ENCODE results near the gene TIMM10B.

TIMM10B gene, protein sequence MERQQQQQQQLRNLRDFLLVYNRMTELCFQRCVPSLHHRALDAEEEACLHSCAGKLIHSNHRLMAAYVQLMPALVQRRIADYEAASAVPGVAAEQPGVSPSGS

DNA sequence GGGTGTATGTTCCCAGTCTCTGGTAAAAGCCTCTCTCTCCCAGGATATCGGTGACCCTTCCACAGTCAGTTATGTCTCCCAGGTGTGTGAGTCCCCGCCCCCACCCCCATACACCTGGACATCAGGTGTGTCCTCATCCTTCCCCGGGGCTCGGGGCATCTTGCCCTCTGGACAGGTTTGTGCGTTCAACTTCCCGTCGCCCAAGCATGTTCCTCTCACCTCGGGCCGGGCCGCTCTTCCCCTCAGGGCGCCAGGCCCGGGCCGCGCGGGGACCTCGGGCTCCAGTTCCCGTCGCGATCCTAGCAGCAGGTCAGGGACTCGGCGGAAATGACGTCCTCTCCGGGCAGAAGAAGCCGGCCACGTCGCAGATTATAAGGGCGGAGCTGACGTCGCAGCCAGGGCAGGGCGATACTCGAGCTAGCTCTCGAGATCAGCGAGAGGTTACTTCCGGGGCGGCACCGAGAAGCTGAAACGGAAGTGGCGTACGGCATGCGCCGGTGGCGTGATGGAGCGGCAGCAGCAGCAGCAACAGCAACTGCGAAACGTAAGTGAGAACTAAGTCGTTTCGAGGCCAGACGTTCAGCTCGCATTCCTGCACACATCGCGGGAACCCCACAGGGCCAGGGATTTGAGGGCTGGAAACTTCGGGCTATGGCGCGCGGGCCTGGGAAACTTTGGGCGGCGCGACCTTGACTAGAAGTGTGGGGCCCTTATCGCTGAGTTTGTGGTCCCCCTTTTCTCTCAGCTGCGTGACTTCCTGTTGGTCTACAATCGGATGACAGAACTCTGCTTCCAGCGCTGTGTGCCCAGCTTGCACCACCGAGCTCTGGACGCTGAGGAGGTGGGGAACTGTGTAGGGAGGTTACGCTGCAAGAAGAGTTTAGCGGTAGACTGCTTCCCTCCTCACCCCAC is at the start of gene TIMM10B, which contains the start of gene ARFIP2:
Gene TIMM10B, plus strand, starts transcription at position 490 of the 912 bp plus-strand sequence. Its CDS starts 16 bp downstream, at position 506.
Gene ARFIP2, minus strand, starts transcription at position 320 of the 912 bp plus-strand sequence. CDS start 910 bp downstream, outside the sequence.
- peak; percentile 97 for DNase-seq (ENCODE audit: low spot score)

DNA sequence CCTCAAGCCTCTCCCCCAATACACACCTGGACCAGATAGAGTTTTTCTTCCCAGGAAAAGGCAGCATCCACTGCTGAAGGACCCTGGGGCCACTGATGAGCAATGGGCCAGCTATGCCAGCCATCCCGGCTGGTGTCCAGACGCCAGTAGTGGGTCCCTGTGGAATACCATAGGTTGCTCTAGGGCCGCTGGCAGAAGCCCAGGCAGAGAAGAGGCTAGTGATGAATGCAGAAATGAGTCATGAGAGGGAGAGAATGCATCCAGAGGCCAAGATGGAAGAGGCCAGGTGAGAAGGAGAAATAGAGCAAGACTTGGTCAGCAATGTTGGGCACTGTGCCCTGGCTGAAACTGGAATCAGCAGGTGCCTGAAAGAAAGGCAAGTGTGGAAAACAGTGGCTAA is 49.4 kb upstream of the TIMM10B start:
- peak; percentile 42 for DNase-seq (ENCODE audit: low spot score)

DNA sequence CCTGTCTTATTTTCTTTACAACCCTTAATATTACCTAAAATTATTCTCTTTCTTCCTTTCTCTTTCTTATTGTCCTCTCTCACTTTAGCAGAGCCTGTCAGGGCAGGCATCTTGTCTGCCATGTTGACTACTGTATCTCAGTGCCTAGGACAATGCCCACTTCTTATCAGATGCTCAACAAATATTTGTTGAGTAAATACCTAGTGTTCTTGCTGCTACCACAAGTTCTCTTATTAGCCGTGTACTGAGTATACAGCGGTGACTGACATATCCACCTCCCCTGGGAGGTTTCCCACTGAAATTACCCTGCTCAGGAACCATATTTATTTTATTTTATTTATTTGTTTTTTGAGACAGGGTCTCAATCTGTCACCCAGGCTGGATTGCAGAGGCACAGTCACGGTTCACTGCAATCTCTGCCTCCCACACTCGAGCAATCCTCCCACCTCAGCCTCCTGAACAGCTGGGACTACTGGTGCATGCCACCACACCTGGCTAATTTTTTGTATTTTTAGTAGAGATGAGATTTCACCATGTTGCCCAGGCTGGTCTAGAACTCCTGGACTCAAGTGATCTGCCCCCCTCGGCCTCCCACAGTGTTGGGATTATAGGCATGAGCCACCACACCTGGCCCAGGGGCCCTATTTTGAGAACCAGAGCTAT is 47.2 kb upstream of the TIMM10B start:
- no peak for DNase-seq (ENCODE audit: low spot score)

DNA sequence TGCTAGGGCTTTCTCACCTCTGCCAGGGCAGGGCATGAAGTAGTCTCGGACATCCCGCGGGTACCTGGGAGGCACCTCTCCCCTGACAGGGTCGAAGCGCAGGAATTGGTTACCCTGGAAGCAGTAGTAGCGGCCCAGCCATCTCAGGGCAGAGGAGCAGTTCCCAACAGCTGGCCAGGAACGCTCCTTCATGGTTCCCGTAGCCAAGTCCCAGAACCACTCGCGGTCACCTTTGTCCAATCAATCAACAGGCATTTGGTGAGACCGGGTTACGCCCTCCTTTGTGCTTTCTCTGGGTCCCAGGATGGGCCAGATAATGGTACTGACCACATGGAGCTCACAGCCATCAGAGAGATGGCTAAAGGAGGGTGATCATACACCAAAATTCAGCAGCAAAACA is 43.9 kb upstream of the TIMM10B start:
- no peak for DNase-seq (ENCODE audit: low spot score)

DNA sequence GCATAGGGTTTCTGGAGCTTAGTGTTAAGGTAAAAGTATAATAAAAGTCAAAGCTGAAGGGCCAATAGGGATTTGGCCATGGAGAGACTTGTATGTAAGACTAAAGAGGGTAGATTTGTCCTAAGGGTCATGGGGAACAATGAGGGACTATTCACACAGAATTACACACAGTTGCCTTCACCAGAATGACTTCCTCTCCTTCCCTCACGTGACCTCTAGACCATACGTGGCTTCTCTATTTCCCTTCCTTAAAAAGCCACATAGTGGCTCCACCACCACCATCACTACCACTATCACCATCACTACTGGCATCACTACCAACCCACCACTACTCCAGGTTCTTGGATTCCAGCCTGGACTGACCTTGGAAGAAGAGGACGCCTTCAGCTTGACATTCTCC is 43.3 kb upstream of the TIMM10B start:
- DNase-seq (ENCODE audit: low spot score) = no peak

DNA sequence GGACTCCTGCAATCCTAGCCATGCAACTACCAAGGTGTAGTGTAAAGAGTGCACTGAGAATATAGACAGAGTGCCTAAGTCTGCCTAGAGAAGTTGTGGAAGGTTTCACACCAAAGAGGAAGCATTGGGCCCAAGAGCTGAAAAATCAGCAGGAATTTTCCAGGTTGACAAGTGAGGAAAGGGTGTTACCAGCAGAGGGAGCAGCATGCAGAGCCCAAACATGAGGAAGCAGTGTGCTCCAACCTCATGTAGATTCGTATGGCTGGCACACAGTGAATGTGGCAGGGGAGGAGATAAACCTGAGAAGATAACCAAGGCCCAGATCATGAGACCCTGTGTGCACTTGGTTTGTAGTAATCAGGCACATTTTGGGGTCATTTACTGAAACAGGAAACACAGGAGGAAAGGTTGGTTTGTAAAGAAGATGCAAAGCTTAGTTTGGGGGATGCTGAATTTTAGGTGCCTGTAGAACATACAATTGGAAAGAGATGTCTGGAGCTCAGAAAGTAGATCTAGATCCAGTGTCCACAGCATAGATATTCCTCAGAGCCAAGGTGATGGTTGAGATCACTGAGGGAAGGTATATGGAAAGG is 42.2 kb upstream of the TIMM10B start:
- peak; percentile 70 for DNase-seq (ENCODE audit: low spot score)

DNA sequence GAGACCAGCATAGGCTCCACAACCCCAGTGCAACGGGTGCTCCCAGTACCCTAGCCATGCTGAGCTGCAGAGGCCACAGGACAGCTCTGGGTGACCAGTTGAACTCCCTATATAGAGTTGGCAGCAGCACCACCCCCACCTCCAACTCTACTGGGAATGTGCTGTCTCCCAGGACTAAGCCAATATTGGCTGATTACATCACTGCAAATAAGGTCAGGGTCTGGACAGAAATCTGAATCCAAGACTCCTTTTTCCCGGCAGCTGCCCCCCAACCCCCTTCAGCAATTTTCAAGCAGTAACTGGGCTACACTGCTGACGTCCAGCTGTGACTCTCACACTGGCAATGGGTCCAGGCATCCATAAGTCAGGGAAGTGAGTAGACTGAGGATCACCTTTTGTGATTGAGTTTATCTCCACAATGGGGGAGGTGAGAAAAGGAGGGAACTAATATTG is 40.4 kb upstream of the TIMM10B start, which contains the start of gene HPX:
Gene HPX, minus strand, starts transcription at position 82 of the 453 bp plus-strand sequence. Its CDS starts 24 bp downstream, at position 58.
- DNase-seq (ENCODE audit: low spot score) = no peak

DNA sequence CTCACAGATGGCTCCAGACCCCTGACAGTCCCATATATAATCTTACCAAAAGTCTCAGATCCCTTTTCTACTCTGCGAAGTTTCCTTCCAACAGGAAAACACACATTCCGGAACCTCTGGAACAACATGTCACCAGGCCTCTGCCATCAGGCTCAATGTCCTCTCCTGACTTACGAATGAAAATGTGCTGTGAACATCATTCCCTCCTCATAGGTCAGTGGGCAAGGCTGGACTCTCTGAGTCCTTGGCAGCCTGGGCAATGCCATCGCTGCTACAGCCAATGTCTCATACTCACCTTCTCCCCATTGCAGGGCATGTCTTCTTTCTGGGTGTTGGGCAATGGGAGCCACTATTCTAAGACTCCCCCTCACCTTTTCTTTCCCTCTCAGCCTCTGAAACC is 38.9 kb upstream of the TIMM10B start:
- no peak for DNase-seq (ENCODE audit: low spot score)

DNA sequence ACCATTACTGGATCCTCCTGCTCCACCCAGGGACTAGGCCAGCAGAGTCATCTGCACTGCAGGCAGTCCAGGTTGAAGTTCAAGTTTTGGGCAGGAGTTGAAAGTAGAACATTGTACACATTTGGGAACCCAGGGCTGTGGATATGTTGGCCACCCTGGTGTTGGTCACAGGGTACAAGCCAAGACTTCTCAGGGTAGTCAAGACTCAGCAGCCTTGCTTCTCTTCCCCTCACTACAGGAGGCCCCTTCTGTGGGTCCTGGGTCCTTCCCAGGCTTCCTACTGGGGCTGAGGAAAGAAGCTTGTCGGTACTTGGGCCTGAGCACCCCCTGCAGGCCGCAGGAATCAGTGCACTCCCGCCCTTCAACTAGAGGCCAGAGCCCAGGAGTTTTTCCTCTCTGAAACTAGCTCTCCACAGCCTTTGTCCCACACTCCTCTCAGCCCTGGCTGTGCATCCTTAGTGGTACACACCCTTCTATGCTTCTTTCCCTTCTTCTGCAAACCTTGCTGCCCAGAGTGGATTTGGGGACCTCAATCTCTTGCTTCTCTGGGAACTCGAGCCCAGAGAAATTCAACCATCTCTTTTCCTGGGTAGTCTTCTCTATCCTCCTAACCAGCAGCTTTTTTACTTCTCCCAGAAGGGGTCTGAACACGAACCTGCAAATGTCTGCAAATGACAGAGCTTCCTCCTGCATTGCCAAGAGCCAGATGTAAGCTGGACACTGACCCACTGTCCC is 37.9 kb upstream of the TIMM10B start:
- peak; percentile 79 for DNase-seq (ENCODE audit: low spot score)

DNA sequence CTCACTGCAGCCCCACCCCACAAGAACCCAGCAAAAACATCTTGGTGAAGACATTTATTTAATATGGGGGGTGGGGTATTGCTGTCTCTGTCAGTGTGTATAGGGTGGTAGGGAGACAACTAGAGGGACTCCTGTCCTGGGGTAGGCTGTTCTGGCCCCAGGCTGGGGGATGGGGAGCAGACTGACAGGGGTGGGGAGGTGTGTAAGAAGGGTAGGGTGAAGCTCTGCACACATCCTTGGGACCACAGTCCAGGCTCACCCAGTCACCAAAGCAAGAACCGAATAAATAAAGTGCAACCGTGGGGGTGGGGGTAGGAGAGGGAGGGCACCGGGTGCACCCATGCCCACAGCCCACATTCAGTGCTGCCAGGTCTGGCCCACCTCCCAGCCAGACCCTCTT is 32.7 kb upstream of the TIMM10B start:
- no peak for DNase-seq (ENCODE audit: low spot score)

DNA sequence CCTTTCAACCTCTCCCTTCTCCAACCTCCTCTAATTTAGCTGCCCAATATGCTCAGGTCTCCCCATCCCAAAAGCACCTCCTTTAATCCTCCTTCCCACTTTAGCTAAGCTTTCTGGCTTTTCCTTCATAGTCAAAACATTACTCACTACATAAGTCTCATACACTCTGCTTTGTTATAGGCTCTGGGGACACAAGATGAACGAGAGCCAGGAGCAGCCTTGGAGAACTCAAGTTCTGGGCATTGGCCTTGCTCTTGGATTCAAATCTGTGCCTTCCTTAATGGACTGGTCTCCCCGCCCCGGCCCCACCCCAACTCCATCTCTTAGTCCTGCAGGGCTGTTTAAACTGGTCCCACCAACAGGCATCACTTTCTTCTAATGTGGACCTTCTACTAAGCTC is 29.1 kb upstream of the TIMM10B start:
- no peak for DNase-seq (ENCODE audit: low spot score)

DNA sequence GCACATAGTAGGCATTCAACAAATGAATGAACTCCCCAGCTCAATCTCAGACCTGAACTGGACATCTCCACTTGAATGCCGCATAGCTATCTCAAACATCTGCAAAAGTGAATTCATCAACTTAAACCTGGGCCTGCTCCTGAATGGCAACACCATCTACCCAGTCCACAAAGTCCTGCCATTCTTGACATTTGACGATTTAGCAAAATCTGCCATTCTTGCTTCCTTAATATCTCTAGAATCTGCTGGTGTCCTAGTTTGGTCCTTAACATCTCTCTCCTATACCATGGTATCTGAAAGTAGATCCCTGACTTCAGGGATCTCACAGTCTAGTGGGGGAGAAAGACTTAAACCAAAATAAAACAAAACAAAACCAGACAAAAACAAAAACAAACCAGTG is 28.1 kb upstream of the TIMM10B start:
- DNase-seq (ENCODE audit: low spot score) = no peak

DNA sequence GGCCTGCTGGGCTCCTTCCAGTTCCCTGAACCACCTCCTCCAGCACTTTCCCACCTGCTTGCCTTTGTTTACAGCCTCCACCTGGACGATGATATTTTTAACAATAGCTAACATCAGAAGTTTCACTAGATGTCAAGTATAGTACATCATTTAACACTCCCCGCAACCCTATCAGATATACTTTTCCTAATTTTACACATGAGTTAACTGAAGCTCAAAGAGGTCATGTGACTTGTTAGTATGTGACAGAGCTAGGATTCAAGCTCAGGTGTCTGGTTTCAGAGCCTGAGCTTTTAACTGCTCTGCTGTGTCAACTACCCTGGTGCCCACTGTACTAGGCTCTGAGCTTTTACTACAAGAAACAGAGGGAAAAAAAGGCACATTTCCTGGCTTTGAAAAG is 26.2 kb upstream of the TIMM10B start:
- DNase-seq (ENCODE audit: low spot score) = no peak

DNA sequence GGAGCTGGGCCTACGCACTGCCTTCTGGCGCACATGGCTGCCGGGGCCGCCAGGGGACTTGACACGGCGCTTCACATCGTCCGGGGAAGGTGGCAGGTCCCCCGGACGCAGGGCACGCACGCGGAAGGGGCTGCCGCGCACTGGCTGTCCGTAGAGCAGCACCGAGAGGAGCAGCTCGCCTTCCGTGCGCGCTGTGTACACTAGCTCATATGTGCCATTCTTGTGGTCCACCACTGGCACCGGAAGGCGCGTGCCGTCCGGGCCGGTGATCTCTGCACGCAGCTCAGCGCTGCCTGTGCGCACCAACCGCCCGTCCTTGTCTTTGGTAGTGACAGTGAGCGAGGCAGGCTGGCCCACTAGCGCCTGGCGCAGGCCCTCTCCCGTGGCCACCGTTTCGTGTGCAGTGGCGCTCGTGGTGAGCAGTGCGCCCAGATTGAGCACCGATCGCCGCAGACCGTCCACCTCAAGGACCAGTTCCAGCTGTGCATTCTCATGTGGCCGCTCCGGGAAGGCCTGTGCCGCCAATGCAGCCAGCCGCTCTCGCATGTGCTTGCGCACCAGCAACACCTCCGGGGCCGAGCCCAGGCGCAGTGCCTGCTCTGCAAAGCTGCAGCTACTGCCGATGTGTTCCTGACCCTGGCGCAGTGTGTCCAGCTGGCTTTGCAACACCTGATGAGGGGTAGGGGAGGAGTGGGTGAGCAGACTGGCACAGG is 24.8 kb upstream of the TIMM10B start:
- no peak for DNase-seq (ENCODE audit: low spot score)

DNA sequence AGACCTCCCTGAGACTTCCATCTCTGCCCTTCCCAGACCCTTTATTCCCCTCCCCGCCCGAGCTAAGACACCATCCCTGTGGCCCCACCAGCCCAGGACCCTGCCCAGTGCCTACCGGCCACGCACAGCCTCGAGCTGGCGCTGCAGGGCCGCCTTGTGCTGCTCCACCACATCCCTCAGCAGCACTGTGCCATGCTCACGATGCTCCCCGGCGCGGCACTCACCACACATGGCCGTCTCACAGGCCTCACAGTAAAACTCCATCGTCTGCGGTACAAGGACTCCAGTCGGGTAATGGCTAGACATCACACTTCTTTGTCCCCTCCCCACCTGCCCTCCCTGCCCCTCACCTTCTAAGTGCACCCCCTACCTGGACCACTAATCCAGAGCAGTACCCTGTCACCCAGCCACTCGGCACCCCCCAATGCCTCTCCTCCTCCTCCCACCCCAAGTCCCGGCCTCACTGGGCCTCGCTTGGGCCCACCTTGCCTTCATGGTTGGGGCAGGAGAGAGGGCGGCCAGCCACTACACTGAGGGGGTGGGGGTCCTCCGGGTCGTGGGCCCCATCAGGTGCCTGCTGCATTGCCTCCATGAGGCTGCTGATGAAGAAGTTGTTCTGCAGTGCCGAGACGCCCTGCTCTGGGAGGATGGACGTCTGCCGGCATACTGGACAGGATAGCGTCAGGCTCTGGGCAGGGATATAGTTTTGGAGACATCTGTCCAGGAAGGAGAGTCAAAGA is 23.6 kb upstream of the TIMM10B start:
- DNase-seq (ENCODE audit: low spot score) = no peak

DNA sequence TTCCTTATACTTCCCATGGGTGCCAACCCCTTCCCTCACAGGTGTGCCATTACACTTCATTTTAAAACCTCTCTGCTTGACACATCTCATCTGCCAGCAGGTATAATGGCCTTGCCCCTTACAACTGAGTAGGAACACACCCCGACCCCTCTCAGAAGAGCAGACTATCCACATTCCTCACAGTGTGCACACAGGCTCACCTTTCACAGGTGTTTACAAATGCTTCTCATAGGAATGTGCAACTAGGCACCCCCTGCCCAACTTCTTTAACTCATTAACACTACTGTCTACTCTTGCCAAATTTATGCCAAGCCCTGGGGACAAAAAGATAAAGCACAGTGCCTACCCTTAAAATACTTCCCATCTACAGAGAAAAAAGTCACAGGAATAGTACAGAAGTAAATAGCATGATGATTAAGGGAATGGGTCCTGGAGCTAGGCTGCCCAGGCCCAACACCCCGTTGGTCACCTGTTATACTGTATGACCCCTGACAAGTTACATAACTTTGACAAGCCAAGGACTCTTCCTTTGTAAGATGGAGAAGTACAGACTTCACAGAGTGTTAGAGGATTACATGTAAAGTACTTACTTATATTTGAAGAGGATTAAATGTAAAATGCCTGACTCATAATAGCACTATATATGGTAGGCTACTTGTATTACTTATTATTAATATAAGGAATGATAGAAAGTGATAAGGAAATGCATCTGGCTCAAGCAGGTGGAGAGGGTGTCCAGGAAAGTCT is 22.8 kb upstream of the TIMM10B start:
- no peak for DNase-seq (ENCODE audit: low spot score)

DNA sequence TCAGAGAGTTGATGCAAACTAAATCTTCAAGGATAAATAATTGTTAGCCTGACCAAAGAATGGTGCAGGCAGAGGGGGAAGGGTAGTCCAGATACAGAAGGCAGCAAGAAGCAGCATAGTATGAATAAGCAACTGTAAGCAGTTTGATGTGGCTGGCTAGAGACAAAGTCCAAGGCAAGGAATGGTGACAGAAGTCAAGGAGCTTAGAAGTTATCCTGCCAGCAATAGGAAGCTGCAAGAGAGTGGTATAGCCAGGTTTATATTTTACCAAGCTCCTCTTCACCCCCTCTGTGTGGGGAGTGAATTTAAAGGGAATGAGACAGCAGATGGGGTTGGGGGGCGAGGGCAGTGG is 22.2 kb upstream of the TIMM10B start:
- no peak for DNase-seq (ENCODE audit: low spot score)

DNA sequence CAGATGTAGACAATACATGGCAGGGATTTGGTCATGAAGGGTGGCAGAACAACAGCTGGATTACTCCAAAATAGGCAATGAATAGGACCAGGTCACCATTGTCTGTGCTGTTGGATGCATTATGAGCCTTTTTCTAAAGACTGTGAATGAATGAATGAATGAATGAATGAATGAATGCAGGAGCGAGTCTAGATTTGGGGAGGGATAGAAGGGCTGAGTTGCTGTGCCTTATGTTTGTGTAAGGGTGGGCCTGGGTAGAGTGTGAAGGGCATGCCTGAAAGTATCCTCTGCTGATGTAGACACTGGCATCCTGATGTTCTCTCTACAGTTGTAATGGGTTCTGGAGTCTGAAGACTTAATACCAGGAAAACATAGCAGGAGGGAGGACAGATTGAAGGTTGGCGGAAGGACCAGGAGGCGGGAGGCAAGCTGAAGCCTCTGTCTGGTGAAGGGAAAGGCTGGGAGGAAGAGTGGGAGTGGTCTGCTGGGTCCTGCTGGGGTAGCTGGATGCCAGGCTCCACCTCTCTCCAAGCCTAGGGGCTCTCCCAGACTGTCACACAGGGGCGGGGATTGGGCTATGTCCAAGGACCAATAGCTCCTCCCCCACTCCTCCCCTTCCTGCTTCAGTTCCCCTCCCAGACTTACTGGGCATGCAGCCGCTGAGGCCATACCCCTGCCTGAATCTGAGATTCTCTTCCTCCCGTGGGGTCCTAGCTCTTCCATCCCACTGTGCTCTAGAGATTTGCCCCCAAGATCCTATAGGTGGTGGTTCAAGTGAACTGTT is 12.4 kb upstream of the TIMM10B start:
- DNase-seq (ENCODE audit: low spot score) = peak; percentile 82

DNA sequence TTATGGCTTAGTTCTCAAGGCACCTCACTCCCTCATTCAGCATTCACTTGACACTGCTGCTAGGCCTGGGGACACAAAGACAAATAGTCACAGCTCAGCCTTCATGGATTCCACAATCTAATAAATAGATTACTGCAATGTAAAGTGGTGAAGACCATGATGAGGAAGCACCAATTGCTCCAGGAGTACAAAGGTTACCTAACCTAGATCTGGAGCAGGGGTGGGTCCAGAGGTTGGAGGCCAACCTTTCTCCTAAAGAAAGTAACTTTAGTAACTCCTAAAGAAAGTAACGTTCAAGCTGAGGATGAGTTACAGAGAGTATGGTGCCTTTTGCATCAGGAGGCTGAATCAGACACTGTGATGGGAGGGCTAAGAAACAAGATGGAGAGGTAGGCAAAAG is 11.7 kb upstream of the TIMM10B start:
- DNase-seq (ENCODE audit: low spot score) = no peak
